HG03354 (cell line): ENCODE data around the gene MTR.
"Not testable (repeated sequence)": the region's sequence is repeated elsewhere in the genome, so short reads cannot be mapped to it uniquely, and the experiment has no call there.

Source experiments
- ATAC-seq: cut with Tn5 transposase; IDR thresholded peaks from one replicate; pipeline ENCODE4 v1.9.1; 2021; ENCODE audit warnings: mild to moderate bottlenecking; ENCODE audit not compliant: unreplicated experiment, poor library complexity, severe bottlenecking

MTR gene

DNA sequence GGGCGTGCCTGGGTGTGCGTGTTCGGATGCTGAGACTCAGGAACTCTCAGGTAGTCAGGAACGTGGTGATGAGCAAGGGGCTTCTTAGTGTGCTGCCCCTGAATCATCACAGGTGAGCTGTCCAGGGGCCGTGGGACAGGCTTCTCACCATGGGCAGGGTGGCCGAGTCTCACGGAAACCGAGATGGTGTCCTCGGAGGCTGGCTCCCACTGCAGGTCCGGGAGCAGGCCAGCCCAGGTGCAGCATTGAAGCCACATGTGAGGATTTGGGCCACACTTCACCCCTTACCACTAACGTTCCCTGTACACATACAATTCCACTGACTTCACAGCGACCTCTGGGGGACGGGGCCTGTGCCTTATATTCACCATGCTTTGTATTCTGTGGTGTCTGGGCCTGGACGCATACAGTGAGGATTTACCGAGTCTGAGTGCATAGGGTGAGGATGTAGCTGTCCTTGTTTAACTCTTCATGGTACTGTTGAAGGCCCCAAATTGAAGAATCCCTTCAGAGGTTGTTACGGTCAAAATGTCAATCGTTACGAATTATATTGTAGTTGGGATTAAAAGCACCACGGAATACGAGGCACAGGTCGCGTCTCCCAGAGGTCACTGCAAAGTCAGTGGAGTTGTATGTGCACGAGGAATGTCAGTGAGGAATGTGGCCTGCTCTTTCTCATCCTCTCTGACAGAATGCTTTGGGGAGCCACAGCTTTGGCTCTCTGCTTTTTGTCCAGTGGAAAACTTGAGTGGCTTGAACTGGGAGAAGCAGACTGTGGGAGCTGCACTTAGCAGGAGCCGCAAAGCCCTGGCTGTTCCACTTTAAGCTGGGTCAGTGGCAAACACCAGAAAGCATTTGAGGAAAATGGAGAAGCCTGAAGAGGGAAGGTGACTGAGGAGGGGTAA lies 95.3 kb downstream of the MTR start:
- ATAC-seq, result no peak

DNA sequence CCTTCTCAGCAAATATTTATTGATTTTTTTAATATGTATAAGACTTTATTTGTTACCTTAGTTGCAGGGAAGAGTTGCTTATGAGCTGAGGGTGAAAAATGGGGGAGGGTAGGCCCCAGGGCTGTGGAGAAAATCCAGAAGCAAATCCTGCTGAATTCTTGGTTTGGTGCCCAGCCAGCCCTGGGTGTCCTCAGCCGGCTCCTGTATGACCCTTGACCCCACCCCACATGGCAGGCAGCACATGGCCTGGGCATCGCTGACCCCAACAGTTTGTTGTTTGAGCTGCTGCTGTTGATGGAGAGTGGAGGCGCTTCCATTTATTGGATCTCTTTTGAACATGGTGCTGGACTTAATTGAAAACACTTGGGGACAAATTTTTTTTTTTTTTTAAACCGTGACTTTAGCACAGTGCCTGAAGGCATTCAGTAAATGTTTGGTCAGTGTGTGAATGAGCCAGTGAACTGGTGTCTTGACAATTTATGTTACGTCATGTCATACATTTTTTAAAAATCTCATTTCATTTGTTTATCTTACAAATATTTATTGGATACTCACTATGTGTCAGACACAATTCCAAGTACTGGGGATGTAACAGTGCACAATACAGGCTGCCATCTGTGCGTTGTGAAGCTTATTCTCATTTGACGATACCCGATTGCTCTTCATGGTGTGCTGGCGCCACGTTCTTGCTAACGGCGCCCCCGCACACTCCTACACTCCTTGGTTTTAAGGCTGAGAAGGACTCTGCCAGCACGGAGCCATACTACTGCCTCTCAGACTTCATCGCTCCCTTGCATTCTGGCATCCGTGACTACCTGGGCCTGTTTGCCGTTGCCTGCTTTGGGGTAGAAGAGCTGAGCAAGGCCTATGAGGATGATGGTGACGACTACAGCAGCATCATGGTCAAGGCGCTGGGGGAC lies 98.8 kb downstream of the MTR start:
- no peak for ATAC-seq

DNA sequence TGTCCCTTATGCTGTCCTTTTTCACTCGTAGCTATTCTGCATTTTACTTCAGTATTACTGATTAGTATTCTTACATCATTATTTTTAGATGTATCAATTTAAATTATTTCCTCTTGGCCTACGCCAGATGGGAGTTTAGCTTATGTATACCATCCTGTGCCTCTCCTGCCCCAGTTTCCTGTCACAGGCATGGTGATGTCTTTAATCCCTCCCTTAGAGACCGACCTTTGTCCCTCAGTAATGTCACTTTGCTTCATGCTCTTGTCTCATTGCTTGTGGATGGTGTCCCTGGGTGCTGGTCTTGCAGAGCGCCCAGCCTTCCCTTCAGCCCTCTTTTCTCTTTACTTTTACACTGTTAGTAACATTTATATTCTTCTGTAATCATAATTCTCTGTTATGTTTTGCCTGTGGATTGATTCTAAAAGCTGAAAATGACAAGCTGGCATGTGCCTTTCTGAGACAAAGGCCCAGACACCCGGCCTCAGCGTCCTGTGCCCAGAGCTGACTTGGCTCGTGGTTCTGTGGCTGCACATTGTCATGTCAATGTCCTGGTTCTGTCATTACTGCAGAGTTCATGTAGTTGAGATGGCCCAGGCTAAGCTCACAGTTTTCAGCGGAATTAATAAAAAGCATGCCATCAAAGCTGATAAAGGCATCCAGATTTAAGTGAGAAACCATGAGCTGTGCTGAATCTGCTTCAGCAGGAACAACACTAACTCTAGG lies 100.7 kb downstream of the MTR start:
- ATAC-seq, result no peak

DNA sequence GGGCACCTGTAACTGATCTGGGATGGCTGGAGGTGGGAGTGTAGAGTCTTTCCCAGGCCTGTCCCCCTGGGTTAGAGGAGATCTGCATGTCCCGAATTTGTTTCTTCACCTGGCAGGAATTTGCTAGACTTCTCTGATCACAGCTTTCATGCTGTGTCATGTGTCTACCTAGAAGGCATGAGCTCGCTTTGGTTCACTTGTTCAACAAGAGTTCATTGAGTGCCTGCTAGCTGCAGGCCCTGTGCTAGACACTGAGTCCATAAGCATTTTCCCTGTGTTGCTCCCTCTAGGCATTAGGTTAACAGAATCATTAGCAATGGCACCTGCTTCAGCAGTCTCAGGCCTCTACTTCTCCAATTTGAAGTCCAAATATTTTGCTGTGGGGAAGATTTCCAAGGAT lies 101.6 kb downstream of the MTR start:
- no peak for ATAC-seq

DNA sequence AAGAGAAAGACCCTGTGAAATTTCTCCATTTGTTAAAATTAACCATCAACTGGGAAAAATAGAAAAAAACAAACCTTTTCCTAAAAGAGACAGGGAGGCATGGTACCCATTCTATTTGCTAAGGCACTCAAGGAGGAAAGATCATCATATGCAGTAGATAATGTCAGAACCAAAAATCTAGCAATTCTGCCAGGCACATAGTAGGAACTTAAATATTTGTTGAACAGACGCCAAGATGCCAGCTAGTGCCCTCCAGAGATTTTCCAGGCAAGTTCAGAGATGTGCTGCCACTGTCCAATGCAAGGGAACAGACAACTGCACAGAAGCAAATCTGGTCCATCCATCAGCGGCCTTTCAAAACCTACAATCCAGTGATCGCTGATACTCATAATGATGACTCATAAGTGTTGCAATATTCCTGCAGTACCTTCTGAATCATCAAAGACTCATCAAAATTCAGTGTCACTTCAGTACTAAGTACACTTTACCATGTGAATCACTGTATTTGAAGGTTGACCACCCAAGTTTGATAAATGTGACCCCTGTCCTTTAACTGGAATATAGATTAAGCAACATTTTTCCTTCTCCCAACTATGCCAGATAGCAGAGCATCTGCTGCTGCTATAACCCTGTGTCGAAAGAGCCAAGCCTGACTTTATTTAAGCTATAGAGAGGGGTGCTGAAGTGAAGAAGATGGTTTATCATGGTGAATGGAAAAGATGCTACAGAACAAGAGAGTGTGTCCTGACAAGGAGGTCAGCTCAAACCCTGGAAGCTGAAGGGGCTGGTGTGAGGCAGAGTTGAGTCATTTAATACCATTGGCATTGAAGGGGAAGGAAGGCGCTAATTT lies 110.0 kb downstream of the MTR start:
- no peak for ATAC-seq

DNA sequence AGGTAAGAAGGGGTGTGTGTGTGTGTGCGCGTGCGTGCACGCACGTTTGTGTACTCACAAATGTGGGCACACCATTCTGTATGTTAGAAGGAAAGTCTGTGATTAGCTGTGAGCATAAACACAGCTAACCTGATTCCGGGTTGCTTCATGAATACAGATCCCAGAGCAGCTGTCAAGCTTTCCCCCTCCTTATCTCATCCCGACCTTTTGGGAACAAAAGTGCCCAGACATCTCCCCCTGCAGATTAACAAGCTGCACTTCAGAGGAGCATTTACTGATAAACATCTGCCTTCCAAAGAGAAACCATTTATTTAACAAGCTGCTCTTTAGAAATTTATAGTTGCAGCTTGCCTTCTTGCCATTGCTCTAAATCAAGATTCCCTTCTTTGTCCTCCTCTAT lies 112.1 kb downstream of the MTR start:
- ATAC-seq, result no peak

DNA sequence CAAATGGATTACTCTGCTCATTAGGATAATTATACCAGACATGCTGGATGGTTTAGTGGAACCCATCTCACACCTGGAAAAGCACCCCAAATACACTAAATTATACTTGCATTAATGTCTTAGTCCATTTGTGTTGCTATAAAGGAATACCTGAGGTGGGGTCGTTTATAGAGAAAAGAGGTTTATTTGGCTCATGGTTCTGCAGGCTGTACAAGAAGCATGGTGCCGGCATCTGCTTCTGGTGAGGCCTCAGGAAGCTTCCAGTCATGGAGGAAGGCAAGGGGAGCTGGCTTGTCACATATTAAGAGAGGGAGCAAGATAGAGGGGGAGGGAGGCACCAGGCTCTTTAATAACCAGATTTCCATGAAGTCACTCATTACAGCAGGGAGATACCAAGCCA lies 113.6 kb downstream of the MTR start:
- ATAC-seq, result no peak

DNA sequence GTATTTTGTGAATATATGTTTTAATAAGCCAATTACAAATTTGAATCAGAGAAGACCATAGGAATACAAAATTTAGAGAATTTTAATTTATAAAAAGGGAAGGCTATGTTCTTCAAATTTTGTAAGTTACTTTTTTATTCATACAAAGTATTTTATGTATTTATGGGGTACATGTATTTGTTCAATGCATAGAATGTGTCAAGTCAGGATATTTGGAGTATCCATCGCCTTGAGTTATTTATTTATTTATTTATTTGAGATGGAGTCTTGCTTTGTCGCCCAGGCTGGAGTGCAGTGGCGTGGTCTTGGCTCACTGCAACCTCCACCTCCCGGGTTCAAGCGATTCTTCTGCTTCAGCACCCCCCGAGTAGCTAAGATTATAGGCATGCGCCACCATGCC lies 116.0 kb downstream of the MTR start:
- not testable (repeated sequence) for ATAC-seq

DNA sequence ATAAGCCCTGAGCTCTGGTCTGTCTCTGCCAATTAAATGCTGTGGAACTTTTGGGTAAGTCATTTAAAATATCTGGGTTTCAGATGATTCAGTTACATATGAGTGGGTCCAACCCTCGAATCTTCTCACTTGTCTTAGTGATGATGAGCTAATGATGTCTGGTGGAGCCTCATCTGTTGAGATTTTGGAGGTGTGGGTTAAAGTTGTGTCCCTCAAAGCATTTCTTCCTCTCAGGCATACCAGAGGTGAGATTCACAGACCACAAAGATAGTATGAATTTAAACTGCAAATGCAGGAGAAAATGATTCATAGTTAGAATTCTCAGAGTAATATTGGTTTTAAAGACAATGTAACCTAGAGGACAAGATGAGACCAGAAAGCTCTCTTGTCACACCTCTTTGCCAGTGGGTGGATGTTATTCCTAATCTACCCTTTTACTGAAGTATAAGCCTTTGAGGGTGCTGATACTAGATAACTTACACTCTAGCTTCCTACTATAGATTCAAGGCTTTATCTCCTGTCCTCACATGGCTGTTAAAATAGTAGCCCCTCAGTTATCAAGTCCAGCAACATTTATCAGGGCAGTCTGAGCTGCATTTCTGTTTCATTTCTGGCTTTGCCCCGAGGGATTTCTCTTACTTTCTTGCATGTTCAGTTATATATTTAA lies 118.4 kb downstream of the MTR start:
- ATAC-seq, result no peak

DNA sequence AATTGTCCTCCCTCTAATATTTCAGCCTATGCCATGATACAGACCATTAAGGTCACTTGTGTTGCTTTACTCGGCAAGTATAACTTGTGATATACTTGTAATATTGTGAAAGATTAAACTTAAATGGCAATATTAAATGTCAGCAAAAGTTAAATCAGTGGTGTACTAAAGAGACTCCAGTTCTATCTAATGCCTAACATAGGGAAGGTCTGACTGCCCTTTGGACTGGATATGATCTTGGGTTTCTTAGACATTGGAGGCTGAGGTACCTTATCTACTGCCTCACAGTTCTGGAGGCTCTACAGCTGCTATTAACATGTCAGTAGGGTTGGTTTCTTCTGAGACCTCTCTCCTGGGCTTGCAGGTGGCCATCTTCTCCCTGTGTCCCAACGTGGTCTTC lies 119.3 kb downstream of the MTR start:
- ATAC-seq, result no peak

DNA sequence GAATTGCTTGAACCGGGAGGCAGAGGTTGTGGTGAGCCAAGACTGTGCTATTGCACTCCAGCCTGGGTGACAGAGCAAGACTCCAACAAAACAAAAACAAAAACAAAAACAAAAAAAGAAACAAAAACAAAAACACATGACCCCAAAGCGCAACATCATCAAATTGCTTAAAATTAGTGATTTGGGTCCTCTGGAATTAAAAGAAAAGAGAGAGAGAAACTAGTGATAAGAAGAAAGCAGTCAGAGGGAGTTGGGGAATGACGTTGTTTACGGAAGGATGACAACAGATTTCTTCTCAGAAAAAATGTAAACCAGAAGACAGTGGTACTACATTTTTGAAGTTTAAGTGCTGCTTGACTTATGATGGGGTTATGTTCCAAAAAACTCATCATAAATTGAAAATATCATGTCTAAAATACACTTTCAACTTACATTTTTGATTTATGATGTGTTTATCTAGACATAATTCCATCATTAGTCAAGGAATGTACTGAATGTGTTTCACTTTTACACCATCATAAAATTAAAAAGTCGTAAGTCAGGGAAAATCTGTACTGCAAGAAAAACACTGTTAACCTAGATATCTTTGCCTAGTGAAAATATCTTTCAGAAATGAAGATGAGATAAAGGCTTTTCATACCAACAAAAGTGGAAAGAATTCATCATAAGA lies 121.2 kb downstream of the MTR start:
- no peak for ATAC-seq

DNA sequence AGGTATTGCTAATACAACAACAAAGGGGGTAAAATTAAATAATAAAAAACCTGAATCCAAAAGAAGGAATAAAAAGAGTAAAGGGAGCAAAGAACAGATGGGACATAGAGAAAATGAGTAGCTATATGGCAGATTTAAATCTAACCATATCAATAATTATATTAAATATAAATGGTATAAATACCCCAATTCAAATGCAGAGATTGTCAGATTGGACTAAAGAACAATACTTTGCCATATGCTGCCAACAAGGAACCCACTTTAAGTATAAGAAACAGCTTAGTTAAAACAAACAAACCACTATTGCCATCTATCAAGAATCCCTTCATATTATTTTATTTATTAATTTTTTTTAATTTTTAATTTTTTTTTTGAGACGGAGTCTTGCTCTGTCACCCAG lies 122.4 kb downstream of the MTR start:
- ATAC-seq, result no peak

DNA sequence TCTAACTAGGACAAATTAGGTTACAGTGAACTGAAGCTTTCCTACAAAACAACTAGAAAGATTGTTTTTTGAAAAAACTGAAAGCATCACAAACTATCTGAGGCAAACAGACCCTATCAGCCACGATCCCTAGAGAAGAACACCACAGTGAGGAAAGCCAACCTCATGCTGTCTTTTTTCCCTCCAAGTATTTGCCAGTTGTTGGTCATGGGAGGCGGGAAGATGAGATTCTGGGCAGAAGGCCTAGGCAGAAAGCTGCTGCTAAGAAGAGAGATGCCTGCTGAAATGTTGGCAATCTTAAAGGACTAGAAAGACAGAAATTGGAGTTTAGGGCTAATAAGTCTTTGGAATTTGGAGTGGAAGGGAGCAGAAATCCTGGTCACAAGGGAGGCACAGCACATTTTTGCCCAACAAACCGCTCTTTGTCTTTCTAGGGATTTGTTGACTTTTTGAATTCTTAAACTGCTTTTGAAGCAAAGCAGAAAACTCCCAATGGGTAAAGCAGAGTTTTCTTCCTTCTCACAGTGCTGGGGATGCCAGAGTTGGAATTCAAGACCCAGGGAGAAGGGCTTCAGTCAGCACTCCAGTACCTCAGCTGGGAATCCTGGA lies 125.3 kb downstream of the MTR start:
- no peak for ATAC-seq

DNA sequence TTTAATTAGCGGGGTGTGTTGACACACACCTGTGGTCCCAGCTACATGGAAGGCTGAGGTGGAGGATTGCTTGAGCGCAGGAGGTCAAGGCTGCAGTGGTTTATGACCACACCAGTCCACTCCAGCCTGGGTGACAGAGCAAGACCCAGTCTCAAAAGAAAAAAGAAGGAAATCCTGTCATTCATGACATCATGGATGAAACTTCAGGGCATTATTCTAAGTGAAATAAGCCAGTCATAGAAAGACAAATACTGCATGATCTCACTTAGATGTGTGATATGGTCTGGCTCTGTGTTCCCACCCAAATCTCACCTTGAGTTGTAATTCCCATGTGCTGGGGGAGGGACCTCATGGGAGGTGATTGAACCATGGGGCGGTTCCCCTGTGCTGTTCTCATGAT lies 126.5 kb downstream of the MTR start:
- ATAC-seq, result no peak

DNA sequence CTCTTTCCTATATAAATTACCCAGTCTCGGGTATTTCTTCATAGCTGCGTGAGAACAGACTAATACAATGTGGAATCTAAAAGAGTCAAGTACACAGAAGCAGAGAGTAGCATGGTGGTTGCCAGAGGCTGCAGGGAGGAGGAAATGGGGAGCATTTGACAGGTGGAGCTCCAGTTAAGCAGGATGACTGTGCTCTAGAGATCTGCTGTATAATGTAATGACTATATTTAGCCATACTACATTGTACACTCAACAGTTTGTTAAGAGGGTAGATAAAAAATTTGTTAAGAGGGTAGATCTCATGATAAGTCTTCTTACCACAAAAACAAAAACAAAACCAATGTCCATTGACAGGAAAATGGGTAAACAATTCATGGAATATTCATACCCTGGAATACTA lies 127.1 kb downstream of the MTR start:
- ATAC-seq, result no peak

DNA sequence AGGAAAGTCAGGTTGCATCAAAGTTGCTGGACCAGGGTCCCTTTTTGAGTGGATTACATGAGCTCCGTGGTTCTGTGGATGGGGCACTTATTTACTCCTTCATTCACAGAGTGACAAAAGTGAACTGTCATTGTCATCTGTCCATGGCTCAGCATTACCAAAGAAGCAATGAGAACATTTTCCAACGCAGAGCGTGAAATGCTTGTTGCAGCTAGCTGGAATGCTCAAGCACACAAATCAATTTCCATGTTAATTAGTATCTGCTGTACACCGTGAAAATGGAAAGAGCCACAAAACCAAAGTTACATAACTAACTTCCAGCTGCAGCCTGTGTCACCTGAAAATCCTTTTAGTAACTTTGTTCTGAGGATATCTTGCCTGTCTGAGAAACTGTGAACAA lies 130.3 kb downstream of the MTR start:
- no peak for ATAC-seq

DNA sequence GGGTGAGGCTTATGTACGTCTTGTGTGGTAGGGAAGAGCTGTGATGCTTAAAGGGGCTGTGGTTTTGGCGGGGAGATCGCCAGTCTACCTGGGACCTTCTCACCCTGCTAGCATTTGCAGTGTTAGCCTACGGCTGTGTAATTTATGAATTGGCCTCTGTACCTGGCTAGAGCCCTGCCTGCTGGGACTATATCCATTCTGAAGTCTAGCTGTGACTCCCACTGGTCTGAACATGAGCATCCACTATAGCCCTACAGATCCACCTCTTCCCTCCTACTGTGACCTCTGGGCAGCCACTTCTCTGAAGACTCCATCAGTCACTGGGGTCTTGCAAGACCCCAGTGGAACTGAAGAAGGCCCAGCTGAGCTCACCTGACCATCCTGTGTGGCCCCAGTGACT lies 135.4 kb downstream of the MTR start:
- ATAC-seq, result no peak

DNA sequence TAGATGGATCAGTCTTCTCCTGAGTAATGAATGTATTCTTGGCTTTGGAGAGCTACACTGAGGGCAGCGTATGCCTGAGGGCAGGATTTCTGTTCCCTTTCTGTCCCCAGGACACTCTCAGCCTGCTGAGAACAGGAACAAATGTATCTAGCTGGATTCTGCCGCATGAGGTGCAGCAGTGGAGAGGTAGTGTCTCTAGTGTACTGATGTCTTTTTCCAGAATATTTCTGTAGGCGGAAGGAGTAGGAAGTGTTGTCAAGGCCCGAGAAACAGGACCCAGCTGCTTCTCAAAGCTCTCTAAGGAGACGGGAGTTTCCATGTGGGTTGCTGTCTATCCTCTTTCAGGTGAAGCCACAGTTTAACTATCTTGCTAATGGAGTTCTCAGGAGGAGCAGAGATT lies 143.7 kb downstream of the MTR start:
- ATAC-seq, result no peak
